Panc1 (cell line): ENCODE measurements around the gene MAGEF1. TPM values are rescaled to one million over a fixed set of nuclear protein-coding genes. Genes with fewer than 3 reads are reported as not detected.

Experiments used
- ATAC-seq: fragments of 200-7000 bp; cut with Tn5 transposase; 2 replicates; pipeline ENCODE4 v1.9.1; 2020; ENCODE audit warnings: mild to moderate bottlenecking, moderate library complexity
- BruUV-seq: library from RNA; stranded (reverse); fragments of 400-500 nt; replicated peaks from 2 replicates; lab custom pipeline; 2021; lab: Mats Ljungman, UMichigan
- CTCF ChIA-PET: fragments of 300-600 bp; sonication (Branson Sonifier 250); formaldehyde crosslinking; loops from one replicate; lab custom pipeline; 2022; ENCODE audit warnings: antibody characterized with exemption; lab: Charles Lee
- POLR2A ChIA-PET: fragments of 300-600 bp; sonication (Branson Sonifier 250); formaldehyde crosslinking; loops from one replicate; lab custom pipeline; 2022; ENCODE audit warnings: antibody characterized with exemption; lab: Charles Lee
- DNase-seq: peaks from one replicate; pipeline ENCODE4 v3.0.0-alpha.2; 2010; ENCODE audit warnings: low read depth, low spot score
- H3K27ac ChIP-seq: 2 replicates; pipeline ENCODE4 v1.5.1; 2011; ENCODE audit warnings: mild to moderate bottlenecking, low read length, inconsistent platforms
- H3K27me3 ChIP-seq: fragments of 200-500 bp; sonication (Bioruptor generic); 2 replicates; pipeline ENCODE4 v1.6.0; 2014; ENCODE audit warnings: low read length, inconsistent platforms; ENCODE audit not compliant: control insufficient read depth, insufficient read depth
- H3K36me3 ChIP-seq: fragments of 200-500 bp; sonication (Bioruptor generic); 2 replicates; pipeline ENCODE4 v1.5.1; 2014; ENCODE audit warnings: inconsistent platforms, mild to moderate bottlenecking, low read length, moderate library complexity; ENCODE audit not compliant: control insufficient read depth, insufficient read depth
- H3K4me1 ChIP-seq: 2 replicates; pipeline ENCODE4 v1.5.1; 2011; ENCODE audit warnings: inconsistent platforms, mild to moderate bottlenecking, low read length, moderate library complexity; ENCODE audit not compliant: control insufficient read depth, insufficient read depth
- H3K4me3 ChIP-seq, 2 experiments: 2 replicates each; pipeline ENCODE4 v1.5.1; 2011 to 2012; ENCODE audit warnings: low read depth in 2 of 2, low read length in 2 of 2, mild to moderate bottlenecking in 2 of 2, inconsistent platforms in 1 of 2, moderate library complexity in 1 of 2
- H3K9me3 ChIP-seq: fragments of 200-500 bp; sonication (Bioruptor generic); 2 replicates; pipeline ENCODE4 v1.5.1; 2014; ENCODE audit warnings: low read depth, mild to moderate bottlenecking, inconsistent platforms, low read length, moderate library complexity; ENCODE audit not compliant: control insufficient read depth, insufficient read depth
- POLR2AphosphoS5 ChIP-seq: IDR thresholded peaks from 2 replicates; pipeline ENCODE4 v1.6.1; 2012; ENCODE audit warnings: mild to moderate bottlenecking, low read depth, low read length, moderate library complexity
- SIN3A ChIP-seq: IDR thresholded peaks from 2 replicates; pipeline ENCODE4 v1.6.1; 2012; ENCODE audit warnings: low read depth, mild to moderate bottlenecking, low read length, moderate library complexity, borderline replicate concordance; ENCODE audit not compliant: insufficient read depth
- TCF7L2 ChIP-seq: IDR thresholded peaks from 2 replicates; pipeline ENCODE4 v1.6.1; 2011; ENCODE audit warnings: mild to moderate bottlenecking, low read depth, low read length, inconsistent platforms
- in situ Hi-C: cut with HindIII; loops from 2 replicates; pipeline ENCODE4 v1.10.0; 2016; ENCODE audit warnings: low sequenced_read_pairs, low pct_unique_long_range_greater_than_20kb
- intact Hi-C: fragments of 100-400 bp; cut with micrococcal nuclease; formaldehyde crosslinking; loops from one replicate; pipeline ENCODE4 v1.10.0; 2022; ENCODE audit not compliant: unreplicated experiment
- total RNA-seq: library from RNA; stranded (reverse); gene quantifications from one replicate; pipeline ENCODE4 v1.2.1, GENCODE V29; 2021; ENCODE audit not compliant: unreplicated experiment
- TF ChIP-seq, protein P1 (sequence below), 2 experiments: IDR thresholded peaks; 2 replicates each; pipeline ENCODE4 v1.6.1; 2011 to 2012; ENCODE audit warnings: low read depth in 2 of 2, control low read depth in 1 of 2, low read length in 1 of 2, mild to moderate bottlenecking in 1 of 2, moderate library complexity in 1 of 2; ENCODE audit not compliant: insufficient read depth in 1 of 2
- TF ChIP-seq, protein P2 (sequence below): fragments of 450-650 bp; IDR thresholded peaks from 2 replicates; pipeline ENCODE4 v1.5.1; 2017; ENCODE audit warnings: mild to moderate bottlenecking

Gene MAGEF1
- total RNA-seq, 1 experiment from 2014 or later, result 27.7 TPM

DNA sequence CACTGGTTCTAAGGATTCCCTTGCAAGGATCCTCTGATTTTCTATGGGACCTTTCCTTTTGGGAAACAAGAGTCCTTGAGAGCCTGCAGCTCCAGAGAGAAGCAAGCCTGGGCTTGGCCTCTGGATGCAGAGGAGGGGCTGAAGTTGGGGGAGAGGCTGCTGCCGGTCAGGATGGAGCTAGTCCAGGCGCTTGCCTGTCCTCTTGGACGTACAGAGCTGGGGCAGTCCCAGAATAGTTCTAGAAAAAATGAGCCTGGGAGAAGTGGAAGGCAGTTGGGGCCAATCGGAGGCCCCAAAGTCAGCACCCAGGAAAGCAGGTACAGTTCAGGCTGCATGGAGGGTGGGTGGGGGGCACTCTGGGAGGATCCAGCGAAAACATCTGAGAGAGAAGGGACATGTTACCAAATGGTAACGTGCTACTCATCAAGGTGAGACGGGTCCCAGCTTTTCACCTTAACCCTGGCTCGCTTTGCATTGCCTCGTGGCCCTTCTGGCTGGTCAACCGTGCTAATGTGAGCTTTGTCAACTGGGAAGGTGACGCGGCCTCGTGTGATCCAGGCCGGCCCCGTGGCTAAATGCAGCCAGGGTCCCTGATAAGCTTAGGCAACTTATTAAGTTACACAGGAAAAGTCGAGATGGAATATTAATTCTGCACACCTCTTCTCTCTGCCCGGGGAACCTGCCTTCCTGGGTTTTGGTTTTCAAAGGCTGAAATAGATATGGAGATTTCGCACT, 38.7 kb upstream of the MAGEF1 start:
- no TSS peak for BruUV-seq
- in situ Hi-C loops, result no loop called here
- Histone ChIP-seq H3K27me3 (peaks cover 12% of the 10 kb centered on the region), H3K4me3 (no peak overlapping the region), H3K9me3 (no peaks in the 10 kb centered on the region), H3K4me1 (no peaks in the 10 kb centered on the region), H3K27ac (no peak overlapping the region), H3K36me3 (no peaks in the 10 kb centered on the region)
- intact Hi-C loops, result no loop called here
- ATAC-seq, result no peak
- TF ChIP-seq, protein P1, sequence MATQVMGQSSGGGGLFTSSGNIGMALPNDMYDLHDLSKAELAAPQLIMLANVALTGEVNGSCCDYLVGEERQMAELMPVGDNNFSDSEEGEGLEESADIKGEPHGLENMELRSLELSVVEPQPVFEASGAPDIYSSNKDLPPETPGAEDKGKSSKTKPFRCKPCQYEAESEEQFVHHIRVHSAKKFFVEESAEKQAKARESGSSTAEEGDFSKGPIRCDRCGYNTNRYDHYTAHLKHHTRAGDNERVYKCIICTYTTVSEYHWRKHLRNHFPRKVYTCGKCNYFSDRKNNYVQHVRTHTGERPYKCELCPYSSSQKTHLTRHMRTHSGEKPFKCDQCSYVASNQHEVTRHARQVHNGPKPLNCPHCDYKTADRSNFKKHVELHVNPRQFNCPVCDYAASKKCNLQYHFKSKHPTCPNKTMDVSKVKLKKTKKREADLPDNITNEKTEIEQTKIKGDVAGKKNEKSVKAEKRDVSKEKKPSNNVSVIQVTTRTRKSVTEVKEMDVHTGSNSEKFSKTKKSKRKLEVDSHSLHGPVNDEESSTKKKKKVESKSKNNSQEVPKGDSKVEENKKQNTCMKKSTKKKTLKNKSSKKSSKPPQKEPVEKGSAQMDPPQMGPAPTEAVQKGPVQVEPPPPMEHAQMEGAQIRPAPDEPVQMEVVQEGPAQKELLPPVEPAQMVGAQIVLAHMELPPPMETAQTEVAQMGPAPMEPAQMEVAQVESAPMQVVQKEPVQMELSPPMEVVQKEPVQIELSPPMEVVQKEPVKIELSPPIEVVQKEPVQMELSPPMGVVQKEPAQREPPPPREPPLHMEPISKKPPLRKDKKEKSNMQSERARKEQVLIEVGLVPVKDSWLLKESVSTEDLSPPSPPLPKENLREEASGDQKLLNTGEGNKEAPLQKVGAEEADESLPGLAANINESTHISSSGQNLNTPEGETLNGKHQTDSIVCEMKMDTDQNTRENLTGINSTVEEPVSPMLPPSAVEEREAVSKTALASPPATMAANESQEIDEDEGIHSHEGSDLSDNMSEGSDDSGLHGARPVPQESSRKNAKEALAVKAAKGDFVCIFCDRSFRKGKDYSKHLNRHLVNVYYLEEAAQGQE (IDR thresholded peaks at IDR 0.05; ENCODE audit: insufficient read depth in 1 of 2, low read depth in 2 of 2, low read length in 1 of 2), result no peak
- TF ChIP-seq, protein P2, sequence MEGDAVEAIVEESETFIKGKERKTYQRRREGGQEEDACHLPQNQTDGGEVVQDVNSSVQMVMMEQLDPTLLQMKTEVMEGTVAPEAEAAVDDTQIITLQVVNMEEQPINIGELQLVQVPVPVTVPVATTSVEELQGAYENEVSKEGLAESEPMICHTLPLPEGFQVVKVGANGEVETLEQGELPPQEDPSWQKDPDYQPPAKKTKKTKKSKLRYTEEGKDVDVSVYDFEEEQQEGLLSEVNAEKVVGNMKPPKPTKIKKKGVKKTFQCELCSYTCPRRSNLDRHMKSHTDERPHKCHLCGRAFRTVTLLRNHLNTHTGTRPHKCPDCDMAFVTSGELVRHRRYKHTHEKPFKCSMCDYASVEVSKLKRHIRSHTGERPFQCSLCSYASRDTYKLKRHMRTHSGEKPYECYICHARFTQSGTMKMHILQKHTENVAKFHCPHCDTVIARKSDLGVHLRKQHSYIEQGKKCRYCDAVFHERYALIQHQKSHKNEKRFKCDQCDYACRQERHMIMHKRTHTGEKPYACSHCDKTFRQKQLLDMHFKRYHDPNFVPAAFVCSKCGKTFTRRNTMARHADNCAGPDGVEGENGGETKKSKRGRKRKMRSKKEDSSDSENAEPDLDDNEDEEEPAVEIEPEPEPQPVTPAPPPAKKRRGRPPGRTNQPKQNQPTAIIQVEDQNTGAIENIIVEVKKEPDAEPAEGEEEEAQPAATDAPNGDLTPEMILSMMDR, result no peak
- TF ChIP-seq SIN3A (no peak), POLR2AphosphoS5 (no peak)
- CTCF ChIA-PET, result interaction anchor here (2.7 kb wide), 1 partner anchor 189 kb away, joined by 9 read pairs; the partner anchor contains the start of gene EPHB3
- POLR2A ChIA-PET, result interaction anchor here (0.5 to 0.6 kb wide), 2 partner anchors 104 to 286 kb away, joined by 3 to 7 read pairs; no protein-coding TSS in a partner anchor
- DNase-seq, result no peak

DNA sequence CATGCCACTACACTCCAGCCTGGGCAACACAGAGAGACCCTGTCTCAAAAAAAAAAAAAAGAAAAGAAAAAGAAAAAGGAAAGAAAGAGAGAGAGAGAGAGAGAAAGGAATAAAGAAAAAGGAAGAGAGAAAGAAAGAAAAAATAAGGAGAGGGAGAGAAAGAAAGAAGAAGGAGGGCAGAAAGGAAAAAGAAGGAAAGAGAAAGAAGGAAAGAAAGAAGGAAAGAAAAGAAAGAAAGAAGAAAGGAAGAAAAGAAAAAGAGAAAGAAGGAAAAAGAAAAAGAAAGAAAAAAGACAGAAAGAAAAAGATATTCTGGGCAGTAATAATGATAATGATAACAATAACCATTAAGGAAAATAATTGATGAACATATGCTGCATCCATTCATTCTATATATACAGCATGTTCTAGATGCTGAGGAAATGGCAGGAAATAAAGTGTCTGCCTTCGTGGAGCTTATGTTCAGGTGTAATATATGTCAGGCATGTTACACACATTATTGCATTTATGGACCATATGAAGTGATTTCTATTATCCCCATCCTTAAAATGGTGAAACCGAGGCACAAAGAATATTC, 37.4 kb upstream of the MAGEF1 start:
- H3K4me1 ChIP-seq, result no peaks in the 10 kb centered on the region
- H3K27ac ChIP-seq, result no peak overlapping the region
- no TSS peak for BruUV-seq
- ChIA-PET CTCF (interaction anchor here (2.7 kb wide), 1 partner anchor 188 kb away, joined by 9 read pairs; the partner anchor contains the start of gene EPHB3), POLR2A (no interaction called here)
- H3K9me3 ChIP-seq, result no peaks in the 10 kb centered on the region
- H3K36me3 ChIP-seq, result no peaks in the 10 kb centered on the region
- TF ChIP-seq, protein P2, result no peak
- no peak for TF ChIP-seq SIN3A
- TF ChIP-seq, protein P1 (IDR thresholded peaks at IDR 0.05; ENCODE audit: insufficient read depth in 1 of 2, low read depth in 2 of 2, low read length in 1 of 2), result no peak
- TF ChIP-seq POLR2AphosphoS5, result no peak
- TF ChIP-seq TCF7L2, result no peak
- intact Hi-C loops, result no loop called here
- ATAC-seq, result no peak
- in situ Hi-C loops, result no loop called here
- no peak for DNase-seq
- peaks cover 12% of the 10 kb centered on the region for H3K27me3 ChIP-seq
- no peak overlapping the region for H3K4me3 ChIP-seq
